HG02973 (cell line): Measurements from ENCODE around the gene MYH11.

Source experiments
- ATAC-seq: cut with Tn5 transposase; IDR thresholded peaks from one replicate; pipeline ENCODE4 v1.9.1; 2021; ENCODE audit warnings: moderate library complexity; ENCODE audit not compliant: unreplicated experiment

The MYH11 gene

GRCh38 chr16:15856901-15857698 lies at the start of gene MYH11:
Gene MYH11, minus strand, starts transcription at chr16:15857028. Its CDS starts 18,776 bp downstream, at chr16:15838252.
- ATAC-seq, result no peak

- ATAC-seq, result no peak
These were observed 49.6 kb upstream of the MYH11 start for GRCh38 chr16:15906439-15906838.

DNA sequence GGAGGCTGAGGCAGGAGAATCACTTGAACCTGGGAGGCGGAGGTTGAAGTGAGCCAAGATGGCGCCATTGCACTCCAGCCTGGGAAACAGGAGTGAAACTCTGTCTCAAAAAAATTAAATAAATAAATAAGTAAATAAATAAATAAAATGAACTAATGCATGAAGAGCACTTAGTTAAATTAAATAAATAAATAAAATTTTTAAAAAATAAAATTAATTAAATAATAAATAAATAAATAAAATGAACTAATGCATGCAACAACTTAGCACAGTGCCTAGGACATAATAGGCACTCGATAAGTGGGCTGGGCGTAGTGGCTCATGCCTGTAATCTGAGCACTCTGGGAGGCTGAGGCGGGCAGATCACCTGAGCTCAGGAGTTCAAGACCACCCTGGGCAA lies 47.1 kb upstream of the MYH11 start:
- no peak for ATAC-seq

DNA sequence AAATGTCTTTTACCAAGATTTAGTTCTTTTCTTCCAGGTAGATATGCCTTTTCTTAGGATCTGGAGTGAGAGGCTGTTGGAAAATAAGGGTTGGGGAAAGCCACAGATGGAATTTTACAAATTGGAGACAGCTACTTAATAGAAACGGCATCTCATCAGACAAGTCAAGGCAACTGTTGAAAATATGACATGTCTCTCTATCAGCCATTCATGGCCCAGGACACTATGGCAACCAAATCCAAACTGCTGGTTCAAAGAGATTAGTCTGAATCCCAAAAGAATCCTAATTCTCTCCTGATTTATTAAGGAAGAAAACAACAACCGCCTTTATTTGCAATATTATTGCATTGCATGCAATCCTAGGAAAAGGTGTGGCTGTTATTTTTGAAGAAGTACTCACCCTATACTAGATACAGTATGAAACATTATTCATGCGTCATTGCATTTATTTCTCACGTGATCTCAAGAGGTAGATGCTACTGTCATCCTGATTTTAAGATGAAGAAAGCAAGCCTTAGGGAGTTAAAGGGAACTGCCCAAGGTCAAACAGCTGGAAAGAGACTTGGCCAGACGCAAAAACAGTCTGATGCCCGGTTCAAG lies 44.2 kb upstream of the MYH11 start:
- ATAC-seq, result no peak

DNA sequence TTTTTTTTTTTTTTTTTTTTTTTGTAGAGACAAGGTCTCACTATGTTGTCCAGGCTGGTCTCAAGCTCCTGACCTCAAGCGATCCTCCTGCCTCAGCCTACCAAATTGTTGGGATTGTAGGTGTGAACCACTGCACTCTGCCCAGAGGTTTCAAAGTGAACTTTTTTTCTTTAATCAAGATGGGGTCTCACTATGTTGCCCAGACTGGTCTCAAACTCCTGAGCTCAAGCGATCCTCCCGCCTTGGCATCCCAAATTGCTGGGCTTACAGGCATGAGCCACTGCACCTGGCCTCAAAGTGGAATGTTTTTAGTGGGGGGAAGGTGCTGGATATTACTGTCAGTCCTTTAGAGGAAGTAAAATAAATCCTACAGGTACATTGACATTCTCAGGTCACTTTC lies 43.5 kb upstream of the MYH11 start:
- no peak for ATAC-seq

- peak; percentile 63 for ATAC-seq
These were observed 42.8 kb upstream of the MYH11 start for GRCh38 chr16:15899538-15900100.

GRCh38 chr16:15898654-15899053 lies 41.8 kb upstream of the MYH11 start:
- ATAC-seq, result no peak

- peak; percentile 76 for ATAC-seq
These were observed 41.0 kb upstream of the MYH11 start for GRCh38 chr16:15897834-15898254.

DNA sequence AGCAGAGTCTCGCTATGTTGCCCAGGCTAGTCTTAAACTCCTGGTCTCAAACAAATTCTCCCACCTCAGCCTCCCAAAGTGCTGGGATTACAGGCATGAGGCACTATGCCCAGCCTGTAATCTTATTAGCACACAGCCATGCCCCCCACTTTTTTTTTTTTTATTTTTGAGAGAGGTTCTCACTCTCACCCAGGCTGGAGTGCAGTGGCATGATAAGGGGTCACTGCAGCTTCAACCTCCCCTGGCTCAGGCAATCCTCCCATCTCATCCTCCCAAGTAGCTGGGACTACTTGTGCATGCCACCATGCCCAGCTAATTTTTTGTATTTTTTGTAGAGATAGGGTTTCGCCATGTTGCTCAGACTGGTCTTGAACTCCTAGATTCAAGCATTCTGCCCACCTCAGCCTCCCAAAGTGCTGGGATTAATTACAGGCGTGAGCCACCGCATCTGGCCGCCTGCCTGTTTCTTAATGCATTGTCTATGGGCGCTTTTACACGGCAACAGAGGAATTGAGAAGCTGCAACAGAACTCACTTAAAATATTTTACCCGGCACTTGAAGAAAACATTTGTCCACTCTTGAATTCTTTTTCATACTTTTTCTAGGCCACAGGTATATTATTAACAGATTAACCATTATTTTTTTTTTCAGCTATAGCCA lies 40.4 kb upstream of the MYH11 start:
- ATAC-seq, result no peak

DNA sequence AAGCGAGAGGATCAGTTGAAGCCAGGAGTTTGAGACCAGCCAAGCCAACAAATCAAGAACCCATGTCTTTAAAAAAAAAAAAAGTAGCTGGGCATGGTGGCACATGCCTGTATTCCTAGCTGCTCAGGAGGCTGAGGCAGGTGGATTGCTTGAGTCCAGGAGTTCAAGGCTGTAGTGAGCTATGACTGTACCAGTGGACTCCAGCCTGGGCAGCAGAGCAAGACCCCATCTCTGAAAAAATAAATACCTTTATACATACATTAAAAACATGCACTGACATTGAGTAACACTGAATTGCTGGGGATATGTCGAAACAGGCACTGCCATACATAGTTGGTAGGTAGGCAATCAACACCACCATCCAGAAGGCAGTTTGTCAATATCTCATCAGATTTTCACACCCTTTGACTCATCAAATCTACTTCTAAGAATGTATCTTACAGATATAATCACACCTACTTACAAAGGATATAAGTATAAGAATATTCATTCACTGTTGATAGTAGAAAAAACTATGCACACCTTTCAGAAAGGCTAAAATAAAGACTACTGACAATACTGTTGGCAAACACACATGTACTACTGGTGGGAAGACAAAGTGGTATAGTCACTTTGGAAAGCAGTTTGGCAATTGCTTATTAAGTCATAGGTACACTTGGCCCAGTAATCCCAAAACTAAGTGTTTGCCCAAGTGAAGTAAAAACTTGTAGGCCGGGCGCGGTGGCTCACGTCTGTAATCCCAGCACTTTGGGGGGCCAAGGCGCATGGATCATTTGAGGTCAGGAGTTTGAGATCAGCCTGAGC lies 37.9 kb upstream of the MYH11 start:
- ATAC-seq, result no peak

- ATAC-seq, result no peak
These were observed 34.7 kb upstream of the MYH11 start for GRCh38 chr16:15891508-15891907.

- peak; percentile 93 for ATAC-seq
These were observed 31.5 kb upstream of the MYH11 start, which contains the start of gene CEP20 for GRCh38 chr16:15888072-15888976. Gene CEP20, minus strand, starts transcription at chr16:15888603. Its CDS starts 18 bp downstream, at chr16:15888585.

GRCh38 chr16:15887283-15887682 lies 30.5 kb upstream of the MYH11 start:
- no peak for ATAC-seq

DNA sequence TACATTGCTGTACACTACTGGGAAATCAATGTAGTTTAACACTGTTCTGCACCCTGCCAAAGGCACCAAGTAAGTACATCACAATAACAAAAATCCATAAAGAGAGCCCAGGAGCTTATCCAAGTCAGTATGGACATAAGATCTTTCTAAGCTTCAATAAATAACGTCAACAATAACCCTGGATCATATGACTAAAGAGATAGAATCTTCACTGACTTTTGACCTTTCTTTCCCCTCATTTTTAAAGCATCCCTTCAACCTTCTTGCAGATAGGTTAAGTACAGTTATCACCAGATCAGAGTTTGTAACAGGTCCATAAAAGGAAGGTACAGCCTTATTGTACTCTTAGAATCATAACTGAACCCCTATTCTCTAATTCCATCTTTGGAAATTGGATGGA lies 29.2 kb upstream of the MYH11 start:
- no peak for ATAC-seq

DNA sequence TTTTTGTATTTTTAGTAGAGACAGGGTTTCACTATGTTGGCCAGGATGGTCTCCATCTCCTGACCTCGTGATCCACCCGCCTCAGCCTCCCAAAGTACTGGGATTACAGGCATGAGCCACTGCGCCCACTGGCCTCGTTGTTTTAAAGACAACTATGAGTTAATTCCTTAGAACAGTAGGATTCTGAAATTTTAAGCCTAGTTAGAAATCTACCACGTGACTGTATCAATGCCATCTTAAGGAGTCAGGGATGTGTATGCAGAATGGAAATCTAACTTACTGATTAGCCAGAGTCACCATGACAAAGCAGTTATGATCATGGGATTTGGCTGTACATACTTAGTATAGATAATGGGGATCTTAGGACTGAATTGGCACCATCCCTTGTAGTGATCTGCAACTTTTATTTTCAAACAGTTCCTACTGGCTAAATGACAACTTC lies 28.8 kb upstream of the MYH11 start:
- ATAC-seq, result no peak

DNA sequence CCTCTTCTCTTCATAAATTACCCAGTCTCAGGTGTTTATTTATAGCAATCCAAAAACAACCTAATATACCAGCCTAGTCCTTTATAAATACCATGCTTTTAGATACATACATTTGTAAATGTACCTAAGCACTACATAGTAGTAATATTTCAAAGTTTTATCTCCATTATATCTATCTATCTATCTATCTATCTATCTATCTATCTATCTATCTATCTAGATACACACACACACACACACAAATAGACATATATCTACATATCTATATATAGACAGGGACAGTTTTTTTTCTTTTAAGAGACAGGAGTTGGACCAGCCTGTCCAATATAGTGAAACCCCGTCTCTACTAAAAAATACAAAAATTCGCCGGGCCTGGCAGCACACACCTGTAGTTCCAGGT lies 25.7 kb upstream of the MYH11 start:
- ATAC-seq, result no peak

- no peak for ATAC-seq
These were observed 25.1 kb upstream of the MYH11 start for GRCh38 chr16:15881794-15882379.

DNA sequence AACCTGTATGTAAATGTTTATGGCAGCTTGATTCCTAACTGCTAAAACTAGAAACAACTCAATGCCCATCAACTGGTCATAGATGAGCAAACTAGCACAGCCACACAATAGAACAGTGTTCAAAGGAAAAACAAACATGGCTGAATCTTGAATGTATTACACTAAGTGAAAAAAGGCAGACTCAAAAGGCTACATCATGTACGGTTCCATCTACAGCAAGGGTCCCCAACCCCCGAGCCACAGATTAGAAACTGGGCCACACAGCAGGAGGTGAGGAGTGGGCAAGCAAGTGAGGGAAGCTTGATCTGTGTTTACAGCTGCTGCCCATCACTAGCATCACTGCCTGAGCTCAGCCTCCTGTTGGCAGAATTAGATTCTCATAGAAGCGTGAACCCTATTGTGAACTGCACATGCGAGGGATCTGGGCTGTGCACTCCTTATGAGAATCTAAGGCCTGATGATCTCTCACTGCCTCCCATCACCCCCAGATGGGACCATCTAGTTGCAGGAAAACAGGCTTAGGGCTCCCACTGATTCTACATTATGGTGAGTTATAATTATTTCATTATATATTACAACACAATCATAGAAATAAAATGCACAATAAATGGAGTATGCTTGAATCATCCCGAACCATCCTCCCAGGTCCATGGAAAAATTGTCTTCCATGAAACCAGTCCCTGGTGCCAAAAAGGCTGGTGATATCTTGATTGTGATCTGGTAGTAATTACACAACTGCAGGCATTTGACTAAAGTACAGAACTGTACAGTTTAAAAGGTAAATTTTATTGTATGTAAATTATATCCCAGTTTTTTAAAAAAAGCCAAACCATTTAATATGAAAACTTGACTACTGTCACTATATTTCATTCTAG lies 23.8 kb upstream of the MYH11 start:
- no peak for ATAC-seq
